Adrenal gland (tissue), 12 donors: Measurements from ENCODE around the gene FXYD3. TPM values are rescaled to one million over a fixed set of nuclear protein-coding genes. Genes with fewer than 3 reads are reported as not detected.

ENCODE experiments used
- DNase-seq, 7 donors: peaks; one replicate each; pipeline ENCODE4 v3.0.0-alpha.2; 2019 to 2020
- H3K27ac ChIP-seq, 5 donors: fragments of 200-600 bp; sonication (generic) in 4 of 5; 1 replicate in 3 of 5; 2 replicates in 2 of 5; pipeline versions ENCODE4 v1.5.1 to v1.8.0; 2016 to 2020; ENCODE audit warnings: mild to moderate bottlenecking in 1 of 5
- H3K27me3 ChIP-seq: fragments of 200-600 bp; 2 replicates; pipeline ENCODE4 v1.8.0; 2021
- H3K36me3 ChIP-seq, 2 donors: fragments of 200-600 bp; replicated peaks in 1 of 2; 1 replicate in 1 of 2; 2 replicates in 1 of 2; pipeline versions ENCODE4 v1.5.1 to v1.8.0; 2018 to 2022
- H3K4me1 ChIP-seq, 2 donors: fragments of 200-600 bp; replicated peaks in 1 of 2; 1 replicate in 1 of 2; 2 replicates in 1 of 2; pipeline versions ENCODE4 v1.5.1 to v1.8.0; 2018 to 2021
- H3K4me3 ChIP-seq, 4 donors: fragments of 200-600 bp; sonication (generic) in 3 of 4; one replicate each; pipeline ENCODE4 v1.5.1; 2016 to 2018
- H3K9me3 ChIP-seq, 3 donors: fragments of 200-600 bp; sonication (generic) in 1 of 3; replicated peaks in 1 of 3; 1 replicate in 2 of 3; 2 replicates in 1 of 3; pipeline versions ENCODE4 v1.5.1 to v1.8.0; 2016 to 2021
- CTCF ChIP-seq, 6 experiments: fragments of 450-650 bp in 4 of 6; fragments of 200-600 bp in 2 of 6; sonication (generic) in 1 of 6; IDR thresholded peaks; 1 replicate in 5 of 6; 2 replicates in 1 of 6; pipeline versions ENCODE4 v1.5.1 to v1.8.0; 2016 to 2021; ENCODE audit warnings: antibody characterized with exemption in 6 of 6, mild to moderate bottlenecking in 2 of 6, moderate library complexity in 1 of 6
- POLR2A ChIP-seq, 2 donors: fragments of 450-650 bp; IDR thresholded peaks; one replicate each; pipeline ENCODE4 v1.6.1; 2017; ENCODE audit warnings: antibody characterized with exemption in 2 of 2, mild to moderate bottlenecking in 2 of 2, moderate library complexity in 1 of 2
- WGBS, 4 donors: extraction: QIAGEN DNeasy Blood & Tissue Kit in 2 of 4; methylation state at CpG; one replicate each; pipeline versions ENCODE4 v1.1.5 to v1.1.7; 2013 to 2017; 5-methylcytosine and 5-hydroxymethylcytosine counted together
- intact Hi-C, 2 donors: fragments of 100-400 bp; cut with DNase I; formaldehyde crosslinking; loops; one replicate each; pipeline versions ENCODE4 v1.14.1 to v1.15.0; 2022 to 2023
- polyA plus RNA-seq, 3 donors: library from polyadenylated mRNA; stranded (reverse); fragments of 200-250 nt in 2 of 3; fragments of 350-450 nt in 1 of 3; fragmentation: Illumina TruSeq in 1 of 3; extraction: RNeasy Lipid Tissue Mini Kit (QIAGEN cat#74804) in 1 of 3; gene quantifications; one replicate each; pipeline ENCODE4 v1.2.3, GENCODE V29; 2013 to 2014
- total RNA-seq, 9 donors: library from RNA; depleted of rRNA in 4 of 9; stranded (reverse); fragments of >200 nt in 4 of 9; fragments of 120-200 nt in 1 of 9; fragmentation: NEBNext Ultra II Directional in 1 of 9; extraction: Animal tissue kit (Norgen Biotek cat#: 25700) in 1 of 9; gene quantifications; one replicate each; pipeline versions ENCODE4 v1.1.0 to v1.2.4, GENCODE V29; 2013 to 2023
- donor health status: healthy with polysubstance abuse.
- donor health status: Bipolar disorder and iron deficiency.
- donor health status: DM: yes; HTN: yes; CAD: no.
- donor health status: DM: no; HTN: no; CAD: no.
- donor health status: DM: no; HTN: no; CAD: no.
- donor health status: DM: yes; HTN: yes; CAD: no.

The FXYD3 gene
- total and polyA plus RNA-seq, 12 donors = 0.34 to 4.6 (median 2.3) TPM; not detected in 4

- DNase-seq = no peak
- H3K27me3 ChIP-seq = no peaks in the 10 kb centered on the region
- WGBS, 4 donors = 87 to 96% (median 88%) methylated on average over 7 of the region's 7 CpGs
- no peaks in the 10 kb centered on the region for H3K4me1 ChIP-seq
- H3K9me3 ChIP-seq = peaks cover 0 to 7% (median 0%) of the 10 kb centered on the region in 3 donors
- H3K36me3 ChIP-seq = no peaks in the 10 kb centered on the region
- no peak overlapping the region for H3K27ac ChIP-seq
- TF ChIP-seq POLR2A (IDR thresholded peaks at IDR 0.05) = no peak
- no peak for TF ChIP-seq CTCF (IDR thresholded peaks at IDR 0.05)
- no peak overlapping the region for H3K4me3 ChIP-seq
- intact Hi-C loops = no loop called here
Measured at GRCh38 chr19:35166100-35167063, 50.8 kb downstream of the FXYD3 start.

GRCh38 chr19:35167251-35168119 is 51.9 kb downstream of the FXYD3 start:
- H3K36me3 ChIP-seq = no peaks in the 10 kb centered on the region
- DNase-seq = peak in 1 of 7 donors; percentile 10
- H3K27ac ChIP-seq = no peak overlapping the region

GRCh38 chr19:35168196-35168595 is 52.6 kb downstream of the FXYD3 start:
- H3K27ac ChIP-seq = no peak overlapping the region
- no peaks in the 10 kb centered on the region for H3K4me1 ChIP-seq
- TF ChIP-seq POLR2A (IDR thresholded peaks at IDR 0.05) = no peak
- no peak for TF ChIP-seq CTCF (IDR thresholded peaks at IDR 0.05)
- intact Hi-C loops = no loop called here
- H3K4me3 ChIP-seq = no peak overlapping the region
- H3K36me3 ChIP-seq = no peaks in the 10 kb centered on the region
- no peak for DNase-seq
- H3K27me3 ChIP-seq = no peaks in the 10 kb centered on the region
- H3K9me3 ChIP-seq = no peaks in the 10 kb centered on the region
- WGBS, 4 donors = 75 to 86% (median 77%) methylated on average over 3 of the region's 3 CpGs

More at GRCh38 chr19:35167251-35168119, 51.9 kb downstream of the FXYD3 start:
- TF ChIP-seq CTCF (IDR thresholded peaks at IDR 0.05) (no peak), POLR2A (IDR thresholded peaks at IDR 0.05) (no peak)
- Histone ChIP-seq H3K4me1 (no peaks in the 10 kb centered on the region), H3K27me3 (no peaks in the 10 kb centered on the region), H3K4me3 (no peak overlapping the region), H3K9me3 (peaks cover 0 to 2% (median 0%) of the 10 kb centered on the region in 3 donors)
- intact Hi-C loops = no loop called here
- WGBS, 4 donors = 74 to 83% (median 76%) methylated on average over 5 of the region's 5 CpGs
